Pancreas (tissue), 10 donors: Measurements from ENCODE around the gene KRTAP12-4. TPM values are rescaled to one million over a fixed set of nuclear protein-coding genes. Genes with fewer than 3 reads are reported as not detected.
"Not testable (repeated sequence)": the region's sequence is repeated elsewhere in the genome, so short reads cannot be mapped to it uniquely, and the experiment has no call there.

ENCODE experiments used
- ATAC-seq, 4 donors: fragments of 200-7000 bp; cut with Tn5 transposase; one replicate each; pipeline versions ENCODE4 v1.8.0 to v1.9.1; 2020; ENCODE audit warnings: mild to moderate bottlenecking in 4 of 4, moderate library complexity in 4 of 4
- DNase-seq, 6 donors: peaks; one replicate each; pipeline ENCODE4 v3.0.0-alpha.2; 2020
- FAIRE-seq: peaks from 2 replicates; lab custom pipeline; 2012; peaks lifted over from hg19 to GRCh38; lab: Jason Lieb, UNC
- H3K27ac ChIP-seq, 4 donors: fragments of 200-600 bp; sonication (generic); 1 replicate in 3 of 4; 2 replicates in 1 of 4; pipeline versions ENCODE4 v1.5.0 to v1.8.0; 2020
- H3K27me3 ChIP-seq, 4 donors: fragments of 200-600 bp; one replicate each; pipeline ENCODE4 v1.8.0; 2021
- H3K36me3 ChIP-seq, 3 donors: fragments of 200-600 bp; sonication (generic) in 1 of 3; one replicate each; pipeline versions ENCODE4 v1.5.0 to v1.8.0; 2020 to 2021
- H3K4me1 ChIP-seq, 3 donors: fragments of 200-600 bp; one replicate each; pipeline ENCODE4 v1.8.0; 2021
- H3K4me3 ChIP-seq, 4 donors: fragments of 200-600 bp; sonication (generic) in 2 of 4; one replicate each; pipeline versions ENCODE4 v1.5.0 to v1.8.0; 2020 to 2021
- H3K9me3 ChIP-seq, 4 donors: fragments of 200-600 bp; one replicate each; pipeline ENCODE4 v1.8.0; 2021
- WGBS, 2 donors: extraction: QIAGEN DNeasy Blood & Tissue Kit; methylation state at CpG; one replicate each; pipeline ENCODE4 v1.1.7; 2013; 5-methylcytosine and 5-hydroxymethylcytosine counted together
- intact Hi-C, 3 donors: fragments of 100-400 bp; cut with DNase I; formaldehyde crosslinking; loops; one replicate each; pipeline versions ENCODE4 v1.11.1 to v1.14.2; 2022
- polyA plus RNA-seq, 2 donors: library from polyadenylated mRNA; stranded (reverse); fragments of 200-250 nt; gene quantifications; one replicate each; pipeline ENCODE4 v1.2.3, GENCODE V29; 2013
- total RNA-seq, 6 donors: library from RNA; stranded (reverse); fragmentation: NEBNext Ultra II Directional in 4 of 6; extraction: Animal tissue kit (Norgen Biotek cat#: 25700) in 4 of 6; gene quantifications; one replicate each; pipeline versions ENCODE4 v1.2.1 to v1.2.4, GENCODE V29; 2021 to 2023
- TF ChIP-seq, protein P1 (sequence below), 4 donors: fragments of 200-600 bp; sonication (generic) in 3 of 4; IDR thresholded peaks; one replicate each; pipeline versions ENCODE4 v1.5.0 to v1.8.0; 2021; ENCODE audit warnings: antibody characterized with exemption in 4 of 4
- donor health status: healthy with polysubstance abuse.
- donor health status: DM: no; HTN: no; CAD: no; lungs with moderate emphysema.
- donor health status: DM: no; HTN: no; CAD: no.
- donor health status: control.
- donor health status: control.
- donor health status: Bipolar disorder and iron deficiency.
- donor health status: DM: yes; HTN: yes; CAD: no.
- donor health status: DM: no; HTN: no; CAD: no.
- donor health status: DM: no; HTN: no; CAD: no.
- donor health status: DM: yes; HTN: yes; CAD: no.

KRTAP12-4 gene
- total and polyA plus RNA-seq, 8 donors: not detected

DNA sequence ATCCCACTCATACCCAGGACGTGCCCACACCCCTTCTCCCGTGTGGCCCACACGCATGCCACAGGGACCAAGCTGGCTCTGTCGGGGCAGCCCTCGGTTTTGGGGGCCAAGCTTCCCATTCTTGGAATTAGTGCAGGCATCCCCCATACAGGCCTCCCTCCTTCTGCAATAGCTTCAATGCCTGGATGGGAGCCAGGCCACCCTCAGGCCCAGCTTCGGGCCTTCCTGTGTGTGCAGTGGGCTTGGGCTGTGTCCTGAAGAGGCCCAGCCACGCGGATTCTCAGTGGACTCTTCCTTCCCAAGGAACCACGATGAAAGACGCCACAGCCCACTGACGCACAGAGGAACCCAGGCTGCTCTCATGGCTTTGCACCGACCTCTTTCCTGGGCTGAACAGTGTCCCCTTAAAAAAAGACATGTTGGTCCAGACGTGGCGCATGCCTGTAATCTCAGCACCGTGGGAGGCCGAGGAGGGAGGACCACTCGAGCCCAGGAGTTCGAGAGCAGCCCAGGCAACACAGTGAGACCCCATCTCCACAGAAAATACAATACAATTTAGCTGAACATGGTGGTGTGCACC, 4.8 kb downstream of the KRTAP12-4 start:
- H3K27ac ChIP-seq: no peak overlapping the region
- no peaks in the 10 kb centered on the region for H3K4me1 ChIP-seq
- DNase-seq: no peak
- no peak overlapping the region for H3K4me3 ChIP-seq
- no peaks in the 10 kb centered on the region for H3K9me3 ChIP-seq
- no peak for FAIRE-seq
- TF ChIP-seq, protein P1, sequence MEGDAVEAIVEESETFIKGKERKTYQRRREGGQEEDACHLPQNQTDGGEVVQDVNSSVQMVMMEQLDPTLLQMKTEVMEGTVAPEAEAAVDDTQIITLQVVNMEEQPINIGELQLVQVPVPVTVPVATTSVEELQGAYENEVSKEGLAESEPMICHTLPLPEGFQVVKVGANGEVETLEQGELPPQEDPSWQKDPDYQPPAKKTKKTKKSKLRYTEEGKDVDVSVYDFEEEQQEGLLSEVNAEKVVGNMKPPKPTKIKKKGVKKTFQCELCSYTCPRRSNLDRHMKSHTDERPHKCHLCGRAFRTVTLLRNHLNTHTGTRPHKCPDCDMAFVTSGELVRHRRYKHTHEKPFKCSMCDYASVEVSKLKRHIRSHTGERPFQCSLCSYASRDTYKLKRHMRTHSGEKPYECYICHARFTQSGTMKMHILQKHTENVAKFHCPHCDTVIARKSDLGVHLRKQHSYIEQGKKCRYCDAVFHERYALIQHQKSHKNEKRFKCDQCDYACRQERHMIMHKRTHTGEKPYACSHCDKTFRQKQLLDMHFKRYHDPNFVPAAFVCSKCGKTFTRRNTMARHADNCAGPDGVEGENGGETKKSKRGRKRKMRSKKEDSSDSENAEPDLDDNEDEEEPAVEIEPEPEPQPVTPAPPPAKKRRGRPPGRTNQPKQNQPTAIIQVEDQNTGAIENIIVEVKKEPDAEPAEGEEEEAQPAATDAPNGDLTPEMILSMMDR (IDR thresholded peaks at IDR 0.05): no peak
- intact Hi-C loops: no loop called here
- no peaks in the 10 kb centered on the region for H3K27me3 ChIP-seq
- WGBS, 2 donors: 78 to 82% methylated on average over 18 of the region's 18 CpGs
- no peaks in the 10 kb centered on the region for H3K36me3 ChIP-seq
- no peak for ATAC-seq

DNA sequence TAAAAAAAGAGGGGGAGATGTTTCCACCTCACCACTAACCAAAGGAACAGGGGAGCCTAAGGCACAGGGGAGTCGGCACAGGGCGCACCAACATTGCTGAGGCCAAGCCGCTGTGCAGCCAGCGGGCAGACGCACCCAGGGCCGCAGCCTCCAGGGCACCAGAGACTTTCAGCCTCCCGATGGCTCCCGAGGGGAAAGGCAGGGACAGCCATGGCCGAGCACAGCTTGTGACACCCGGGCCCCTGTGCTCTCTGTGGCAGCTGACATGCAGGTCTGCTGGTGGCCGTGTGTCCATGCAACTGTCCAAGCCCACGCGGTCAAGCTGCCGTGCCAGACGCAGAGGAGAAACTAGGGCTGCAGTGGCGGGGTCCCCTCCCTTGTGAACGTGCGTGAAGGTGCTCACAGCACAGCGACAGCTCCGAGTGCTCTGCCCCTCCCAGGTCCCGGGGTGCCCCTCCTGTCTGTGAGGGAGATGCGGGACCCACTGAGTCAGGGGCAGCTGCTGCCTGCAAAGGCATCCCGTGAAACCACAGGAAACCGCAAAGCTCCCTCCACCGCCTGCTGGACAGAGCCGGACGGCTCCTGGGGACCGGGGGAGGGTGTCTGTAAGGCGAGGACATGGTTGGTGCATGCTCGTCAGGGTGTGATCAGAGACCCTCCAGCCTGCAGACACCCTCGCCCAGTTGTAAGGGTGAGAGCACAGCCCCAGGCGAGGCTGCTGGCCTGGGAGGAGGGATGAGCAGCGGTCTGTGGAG, 5.7 kb downstream of the KRTAP12-4 start:
- 55 to 74% methylated on average over 33 of the region's 33 CpGs for WGBS, 2 donors
- Histone ChIP-seq H3K27ac (no peak overlapping the region), H3K4me3 (no peak overlapping the region), H3K4me1 (no peaks in the 10 kb centered on the region), H3K36me3 (no peaks in the 10 kb centered on the region), H3K27me3 (no peaks in the 10 kb centered on the region), H3K9me3 (no peaks in the 10 kb centered on the region)
- ATAC-seq (no peak), DNase-seq (no peak), FAIRE-seq (no peak)
- TF ChIP-seq, protein P1 (IDR thresholded peaks at IDR 0.05): no peak
- intact Hi-C loops: no loop called here

DNA sequence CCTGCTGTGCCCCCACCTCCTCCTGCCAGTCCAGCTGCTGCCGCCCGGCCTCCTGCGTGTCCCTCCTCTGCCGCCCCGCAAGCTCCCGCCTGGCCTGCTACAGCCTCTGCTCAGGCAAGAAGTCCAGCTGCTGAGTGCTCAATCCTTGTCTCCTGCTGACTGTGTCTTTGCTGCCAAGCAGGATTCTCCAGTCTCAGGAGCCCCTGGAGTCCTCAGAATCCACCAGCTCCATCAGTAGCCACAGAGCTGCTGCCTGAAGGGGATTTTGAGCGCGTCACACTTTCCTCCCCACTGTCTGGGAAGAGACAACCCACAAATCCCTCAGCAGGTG, 7.3 kb downstream of the KRTAP12-4 start:
- no peaks in the 10 kb centered on the region for H3K9me3 ChIP-seq
- no peak overlapping the region for H3K4me3 ChIP-seq
- TF ChIP-seq, protein P1 (IDR thresholded peaks at IDR 0.05): no peak
- H3K27ac ChIP-seq: no peak overlapping the region
- no peaks in the 10 kb centered on the region for H3K4me1 ChIP-seq
- FAIRE-seq (no peak), DNase-seq (no peak), ATAC-seq (no peak)
- intact Hi-C loops: no loop called here
- H3K36me3 ChIP-seq: no peaks in the 10 kb centered on the region
- no peaks in the 10 kb centered on the region for H3K27me3 ChIP-seq
- WGBS, 2 donors: 32 to 34% methylated on average over 8 of the region's 8 CpGs

DNA sequence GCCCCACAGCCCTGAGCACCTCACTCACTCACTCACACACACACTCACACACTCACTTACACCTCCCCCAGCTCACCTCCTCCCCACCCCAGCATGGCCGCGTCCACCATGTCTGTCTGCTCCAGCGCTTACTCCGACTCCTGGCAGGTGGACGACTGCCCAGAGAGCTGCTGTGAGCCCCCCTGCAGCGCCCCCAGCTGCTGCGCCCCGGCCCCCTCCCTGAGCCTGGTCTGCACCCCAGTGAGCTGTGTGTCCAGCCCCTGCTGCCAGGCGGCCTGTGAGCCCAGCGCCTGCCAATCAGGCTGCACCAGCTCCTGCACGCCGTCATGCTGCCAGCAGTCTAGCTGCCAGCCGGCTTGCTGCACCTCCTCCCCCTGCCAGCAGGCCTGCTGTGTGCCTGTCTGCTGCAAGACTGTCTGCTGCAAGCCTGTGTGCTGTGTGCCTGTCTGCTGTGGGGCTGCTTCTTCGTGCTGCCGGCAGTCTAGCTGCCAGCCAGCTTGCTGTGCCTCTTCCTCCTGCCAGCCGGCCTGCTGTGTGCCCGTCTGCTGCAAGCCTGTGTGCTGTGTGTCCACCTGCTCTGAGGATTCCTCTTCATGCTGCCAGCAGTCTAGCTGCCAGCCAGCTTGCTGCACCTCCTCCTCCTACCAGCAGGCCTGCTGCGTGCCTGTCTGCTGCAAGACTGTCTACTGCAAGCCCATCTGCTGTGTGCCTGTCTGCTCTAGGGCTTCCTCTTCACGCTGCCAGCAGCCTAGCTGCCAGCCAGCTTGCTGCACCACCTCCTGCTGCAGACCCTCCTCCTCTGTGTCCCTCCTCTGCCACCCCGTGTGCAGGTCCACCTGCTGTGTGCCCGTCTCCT, 7.9 kb downstream of the KRTAP12-4 start, which contains the start of gene KRTAP10-11:
KRTAP10-11 (plus strand) TSS at position 49 of the 856 bp plus-strand sequence; CDS start at position 94, 45 bp downstream.
- H3K4me1 ChIP-seq, intact Hi-C loops, DNase-seq, ATAC-seq, FAIRE-seq, H3K9me3 ChIP-seq, H3K4me3 ChIP-seq, H3K27ac ChIP-seq, H3K27me3 ChIP-seq, H3K36me3 ChIP-seq: not testable (repeated sequence)
- 50 to 59% methylated on average over 21 of the region's 21 CpGs for WGBS, 2 donors

DNA sequence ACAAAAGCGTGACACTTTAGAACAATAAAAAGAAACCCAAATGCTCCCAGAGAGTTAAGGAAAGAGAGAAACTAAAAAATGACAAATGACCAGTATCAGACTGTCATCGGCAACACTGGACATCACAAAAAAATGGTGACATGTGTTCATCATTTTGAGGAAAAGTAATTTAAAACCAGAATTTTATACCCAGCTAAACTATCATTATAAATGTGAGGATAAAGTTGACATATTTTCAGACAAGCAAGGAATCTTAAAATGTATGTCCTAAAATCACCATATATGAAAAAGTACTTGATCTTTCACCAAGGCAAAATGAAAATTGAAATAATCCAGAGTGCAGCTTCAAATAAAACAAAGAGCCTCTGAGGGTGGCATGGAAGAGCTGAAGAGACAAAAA, 9.6 kb downstream of the KRTAP12-4 start:
- 31 to 39% methylated on average over 2 of the region's 2 CpGs for WGBS, 2 donors
- Histone ChIP-seq H3K9me3 (no peaks in the 10 kb centered on the region), H3K27me3 (no peaks in the 10 kb centered on the region), H3K4me3 (no peak overlapping the region), H3K4me1 (no peaks in the 10 kb centered on the region), H3K27ac (no peak overlapping the region), H3K36me3 (no peaks in the 10 kb centered on the region)
- no peak for ATAC-seq
- no peak for DNase-seq
- FAIRE-seq: no peak
- intact Hi-C loops: no loop called here
- TF ChIP-seq, protein P1 (IDR thresholded peaks at IDR 0.05): no peak
